Esophagus muscularis mucosa (tissue), 4 donors: Measurements from ENCODE around the gene FAM47B. TPM values are rescaled to one million over a fixed set of nuclear protein-coding genes. Genes with fewer than 3 reads are reported as not detected.
A peak's percentile ranks its signal among the peaks of the same experiment; 100 is the strongest.

Experiments
- DNase-seq: peaks from one replicate; pipeline ENCODE4 v3.0.0-alpha.2; 2017; ENCODE audit errors: extremely low spot score
- H3K27ac ChIP-seq, 4 donors: fragments of 200-600 bp; sonication (generic); replicated peaks in 1 of 4; 1 replicate in 3 of 4; 2 replicates in 1 of 4; pipeline ENCODE4 v1.5.1; 2016 to 2019; ENCODE audit warnings: mild to moderate bottlenecking in 1 of 4
- H3K27me3 ChIP-seq, 4 donors: fragments of 200-600 bp; sonication (generic); one replicate each; pipeline versions ENCODE4 v1.5.1 to v1.6.0; 2016 to 2019
- H3K36me3 ChIP-seq, 4 donors: fragments of 200-600 bp; sonication (generic); one replicate each; pipeline ENCODE4 v1.5.1; 2016 to 2019
- H3K4me1 ChIP-seq, 4 donors: fragments of 200-600 bp; sonication (generic); one replicate each; pipeline ENCODE4 v1.5.1; 2016 to 2019
- H3K4me3 ChIP-seq, 4 donors: fragments of 200-600 bp; sonication (generic); 1 replicate in 2 of 4; 2 replicates in 2 of 4; pipeline ENCODE4 v1.5.1; 2016 to 2019; ENCODE audit warnings: mild to moderate bottlenecking in 4 of 4, moderate library complexity in 1 of 4
- H3K9me3 ChIP-seq, 4 donors: fragments of 200-600 bp; sonication (generic); 1 replicate in 3 of 4; 2 replicates in 1 of 4; pipeline ENCODE4 v1.5.1; 2016 to 2019
- CTCF ChIP-seq, 3 experiments: fragments of 200-600 bp in 2 of 3; fragments of 450-650 bp in 1 of 3; sonication (generic) in 2 of 3; IDR thresholded peaks; one replicate each; pipeline ENCODE4 v1.5.1; 2017 to 2019; ENCODE audit warnings: antibody characterized with exemption in 3 of 3, mild to moderate bottlenecking in 2 of 3, moderate library complexity in 1 of 3
- EP300 ChIP-seq: sonication (generic); formaldehyde crosslinking; IDR thresholded peaks from one replicate; pipeline ENCODE4 v1.6.1; 2017; ENCODE audit warnings: antibody characterized with exemption
- POLR2A ChIP-seq: fragments of 450-650 bp; IDR thresholded peaks from one replicate; pipeline ENCODE4 v1.6.1; 2017; ENCODE audit warnings: antibody characterized with exemption, moderate library complexity, mild to moderate bottlenecking, low read depth
- POLR2AphosphoS5 ChIP-seq, 2 donors: sonication (generic); formaldehyde crosslinking; IDR thresholded peaks; one replicate each; pipeline ENCODE4 v1.6.1; 2017; ENCODE audit warnings: antibody characterized with exemption in 2 of 2
- WGBS: methylation state at CpG from one replicate; pipeline ENCODE4 v1.1.5; 2018; 5-methylcytosine and 5-hydroxymethylcytosine counted together
- intact Hi-C: fragments of 100-400 bp; cut with DNase I; formaldehyde crosslinking; loops from one replicate; pipeline ENCODE4 v1.15.1; 2023
- total RNA-seq, 4 donors: library from RNA; depleted of rRNA; stranded (reverse); fragments of >200 nt; gene quantifications; one replicate each; pipeline versions ENCODE4 v1.1.0 to v1.2.1, GENCODE V29; 2016

FAM47B gene
- total RNA-seq = not detected

- Histone ChIP-seq H3K27me3 (no peaks in the 10 kb centered on the region), H3K9me3 (no peaks in the 10 kb centered on the region), H3K27ac (no peak within 1 kb of the TSS), H3K36me3 (no peaks in the 10 kb centered on the region), H3K4me3 (no peak within 1 kb of the TSS), H3K4me1 (no peaks in the 10 kb centered on the region)
- DNase-seq = no peak
- TF ChIP-seq POLR2A = no peak
- no peak for TF ChIP-seq EP300
- no peak for TF ChIP-seq POLR2AphosphoS5 (IDR thresholded peaks at IDR 0.05)
- no peak for TF ChIP-seq CTCF (IDR thresholded peaks at IDR 0.05)
- WGBS = 74% methylated on average over 11 of the region's 11 CpGs
- intact Hi-C loops = no loop called here
Observed at GRCh38 chrX:34942496-34942895, at the start of gene FAM47B. Gene FAM47B (plus strand): TSS chrX:34942796. CDS start chrX:34942832, 36 bp downstream.

GRCh38 chrX:34893741-34894140, 48.9 kb upstream of the FAM47B start:
- Histone ChIP-seq H3K9me3 (no peaks in the 10 kb centered on the region), H3K4me1 (no peaks in the 10 kb centered on the region), H3K27ac (no peak overlapping the region), H3K36me3 (no peaks in the 10 kb centered on the region), H3K27me3 (no peaks in the 10 kb centered on the region), H3K4me3 (no peak overlapping the region)
- peak in 2 of 3 experiments; percentile 11 to 19 for TF ChIP-seq CTCF (IDR thresholded peaks at IDR 0.05)
- no peak for TF ChIP-seq POLR2A
- TF ChIP-seq POLR2AphosphoS5 (IDR thresholded peaks at IDR 0.05) = no peak
- no peak for TF ChIP-seq EP300
- 75% methylated on average over 1 of the region's 1 CpG for WGBS
- DNase-seq = no peak
- intact Hi-C loops = no loop called here

GRCh38 chrX:34900691-34901090, 41.9 kb upstream of the FAM47B start:
- intact Hi-C loops = no loop called here
- no peaks in the 10 kb centered on the region for H3K4me1 ChIP-seq
- H3K27me3 ChIP-seq = no peaks in the 10 kb centered on the region
- no peak overlapping the region for H3K4me3 ChIP-seq
- no peaks in the 10 kb centered on the region for H3K36me3 ChIP-seq
- TF ChIP-seq EP300 (no peak), CTCF (IDR thresholded peaks at IDR 0.05) (no peak), POLR2AphosphoS5 (IDR thresholded peaks at IDR 0.05) (no peak), POLR2A (no peak)
- peaks cover 0 to 3% (median 0%) of the 10 kb centered on the region in 4 donors for H3K9me3 ChIP-seq
- DNase-seq = no peak
- no peak overlapping the region for H3K27ac ChIP-seq

- no peak for DNase-seq
- Histone ChIP-seq H3K36me3 (no peaks in the 10 kb centered on the region), H3K9me3 (peaks cover 0 to 3% (median 0%) of the 10 kb centered on the region in 4 donors), H3K27me3 (no peaks in the 10 kb centered on the region), H3K27ac (no peak overlapping the region), H3K4me1 (no peaks in the 10 kb centered on the region), H3K4me3 (no peak overlapping the region)
- WGBS = 58% methylated on average over 2 of the region's 2 CpGs
- intact Hi-C loops = no loop called here
- TF ChIP-seq POLR2A (no peak), POLR2AphosphoS5 (IDR thresholded peaks at IDR 0.05) (no peak), CTCF (IDR thresholded peaks at IDR 0.05) (no peak), EP300 (no peak)
Observed at GRCh38 chrX:34901761-34902160, 40.8 kb upstream of the FAM47B start.

- Histone ChIP-seq H3K27ac (no peak overlapping the region), H3K4me3 (no peak overlapping the region), H3K4me1 (no peaks in the 10 kb centered on the region), H3K36me3 (no peaks in the 10 kb centered on the region), H3K9me3 (peaks cover 0 to 3% (median 0%) of the 10 kb centered on the region in 4 donors), H3K27me3 (no peaks in the 10 kb centered on the region)
- intact Hi-C loops = no loop called here
- no peak for DNase-seq
- TF ChIP-seq EP300 = no peak
- TF ChIP-seq CTCF (IDR thresholded peaks at IDR 0.05) = no peak
- no peak for TF ChIP-seq POLR2AphosphoS5 (IDR thresholded peaks at IDR 0.05)
- WGBS = 42% methylated on average over 2 of the region's 2 CpGs
Observed at GRCh38 chrX:34903316-34903715, 39.3 kb upstream of the FAM47B start.
